Fibroblast of peridontal ligament (primary cell): ENCODE data around the gene BAZ1B.
A peak's percentile ranks its signal among the peaks of the same experiment; 100 is the strongest.
"Not testable (repeated sequence)": the region's sequence is repeated elsewhere in the genome, so short reads cannot be mapped to it uniquely, and the experiment has no call there.

Experiments
- DNase-seq: peaks from one replicate; pipeline ENCODE4 v3.0.0-alpha.2; 2010; ENCODE audit errors: extremely low read depth

The BAZ1B gene

GRCh38 chr7:73538510-73538909, 16.4 kb upstream of the BAZ1B start:
- not testable (repeated sequence) for DNase-seq

GRCh38 chr7:73537051-73537450, 15.0 kb upstream of the BAZ1B start:
- no peak for DNase-seq

GRCh38 chr7:73536479-73536878, 14.4 kb upstream of the BAZ1B start:
- no peak for DNase-seq

GRCh38 chr7:73535918-73536317, 13.8 kb upstream of the BAZ1B start:
- DNase-seq = not testable (repeated sequence)

GRCh38 chr7:73533742-73534141, 11.6 kb upstream of the BAZ1B start:
- no peak for DNase-seq

- DNase-seq = no peak
Observed at GRCh38 chr7:73532224-73532623, 10.1 kb upstream of the BAZ1B start.

GRCh38 chr7:73530800-73531199, 8.7 kb upstream of the BAZ1B start:
- DNase-seq = no peak

- no peak for DNase-seq
Observed at GRCh38 chr7:73526896-73527821, 5.1 kb upstream of the BAZ1B start.

GRCh38 chr7:73526158-73526494, 4.0 kb upstream of the BAZ1B start:
- not testable (repeated sequence) for DNase-seq

- DNase-seq = peak; percentile 20
Observed at GRCh38 chr7:73521636-73522104, 423 bp downstream of the BAZ1B start.

GRCh38 chr7:73520673-73521635, 1.1 kb downstream of the BAZ1B start:
- peak; percentile 30 for DNase-seq

GRCh38 chr7:73519867-73520672, 2.0 kb downstream of the BAZ1B start:
- DNase-seq = no peak

GRCh38 chr7:73518470-73518869, 3.6 kb downstream of the BAZ1B start:
- DNase-seq = no peak

GRCh38 chr7:73517241-73517995, 4.7 kb downstream of the BAZ1B start:
- no peak for DNase-seq

GRCh38 chr7:73515178-73515577, 6.9 kb downstream of the BAZ1B start:
- no peak for DNase-seq

- peak; percentile 74 for DNase-seq
Observed at GRCh38 chr7:73512018-73512780, 9.9 kb downstream of the BAZ1B start.

- no peak for DNase-seq
Observed at GRCh38 chr7:73509463-73509862, 12.6 kb downstream of the BAZ1B start.

GRCh38 chr7:73507556-73507955, 14.5 kb downstream of the BAZ1B start:
- no peak for DNase-seq

GRCh38 chr7:73504920-73505319, 17.2 kb downstream of the BAZ1B start:
- no peak for DNase-seq

- no peak for DNase-seq
Observed at GRCh38 chr7:73504017-73504416, 18.1 kb downstream of the BAZ1B start.
